ENCODE results near the gene DEPDC5.

- TF ChIP-seq, protein P1, sequence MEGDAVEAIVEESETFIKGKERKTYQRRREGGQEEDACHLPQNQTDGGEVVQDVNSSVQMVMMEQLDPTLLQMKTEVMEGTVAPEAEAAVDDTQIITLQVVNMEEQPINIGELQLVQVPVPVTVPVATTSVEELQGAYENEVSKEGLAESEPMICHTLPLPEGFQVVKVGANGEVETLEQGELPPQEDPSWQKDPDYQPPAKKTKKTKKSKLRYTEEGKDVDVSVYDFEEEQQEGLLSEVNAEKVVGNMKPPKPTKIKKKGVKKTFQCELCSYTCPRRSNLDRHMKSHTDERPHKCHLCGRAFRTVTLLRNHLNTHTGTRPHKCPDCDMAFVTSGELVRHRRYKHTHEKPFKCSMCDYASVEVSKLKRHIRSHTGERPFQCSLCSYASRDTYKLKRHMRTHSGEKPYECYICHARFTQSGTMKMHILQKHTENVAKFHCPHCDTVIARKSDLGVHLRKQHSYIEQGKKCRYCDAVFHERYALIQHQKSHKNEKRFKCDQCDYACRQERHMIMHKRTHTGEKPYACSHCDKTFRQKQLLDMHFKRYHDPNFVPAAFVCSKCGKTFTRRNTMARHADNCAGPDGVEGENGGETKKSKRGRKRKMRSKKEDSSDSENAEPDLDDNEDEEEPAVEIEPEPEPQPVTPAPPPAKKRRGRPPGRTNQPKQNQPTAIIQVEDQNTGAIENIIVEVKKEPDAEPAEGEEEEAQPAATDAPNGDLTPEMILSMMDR (IDR thresholded peaks at IDR 0.05): no peak
- TF ChIP-seq POLR2AphosphoS5 (IDR thresholded peaks at IDR 0.05) (no peak), POLR2A (IDR thresholded peaks at IDR 0.05) (no peak), EP300 (IDR thresholded peaks at IDR 0.05; ENCODE audit: low read depth) (no peak)
Observed at GRCh38 chr22:31937341-31937740, 183.5 kb downstream of the DEPDC5 start.

All from transverse colon (tissue), 4 donors.